Thyroid gland (tissue), 4 donors: ENCODE data around the gene IFIT5. TPM values are rescaled to one million over a fixed set of nuclear protein-coding genes. Genes with fewer than 3 reads are reported as not detected.
"Not testable (repeated sequence)": the region's sequence is repeated elsewhere in the genome, so short reads cannot be mapped to it uniquely, and the experiment has no call there.

Source experiments
- DNase-seq, 2 donors: peaks; one replicate each; pipeline ENCODE4 v3.0.0-alpha.2; 2019
- H3K27ac ChIP-seq, 3 donors: fragments of 200-600 bp; sonication (generic); 1 replicate in 2 of 3; 2 replicates in 1 of 3; pipeline ENCODE4 v1.5.1; 2016 to 2019; ENCODE audit warnings: mild to moderate bottlenecking in 1 of 3, moderate library complexity in 1 of 3
- H3K27me3 ChIP-seq: fragments of 200-600 bp; sonication (generic); one replicate; pipeline ENCODE4 v1.5.1; 2019
- H3K36me3 ChIP-seq, 2 donors: fragments of 200-600 bp; sonication (generic); one replicate each; pipeline ENCODE4 v1.5.1; 2016 to 2019
- H3K4me1 ChIP-seq, 2 donors: fragments of 200-600 bp; sonication (generic); one replicate each; pipeline ENCODE4 v1.5.1; 2017 to 2019
- H3K4me3 ChIP-seq, 3 donors: fragments of 200-600 bp; sonication (generic); replicated peaks in 1 of 3; 1 replicate in 2 of 3; 2 replicates in 1 of 3; pipeline ENCODE4 v1.5.1; 2016; ENCODE audit warnings: mild to moderate bottlenecking in 1 of 3
- H3K9me3 ChIP-seq: fragments of 200-600 bp; sonication (generic); one replicate; pipeline ENCODE4 v1.5.1; 2017
- CTCF ChIP-seq, 6 experiments: fragments of 200-600 bp in 3 of 6; fragments of 450-650 bp in 3 of 6; sonication (generic) in 3 of 6; IDR thresholded peaks; one replicate each; pipeline ENCODE4 v1.5.1; 2016 to 2019; ENCODE audit warnings: antibody characterized with exemption in 6 of 6, mild to moderate bottlenecking in 2 of 6, inconsistent platforms in 1 of 6, moderate library complexity in 1 of 6
- POLR2A ChIP-seq, 2 donors: fragments of 450-650 bp; IDR thresholded peaks; one replicate each; pipeline ENCODE4 v1.6.1; 2017; ENCODE audit warnings: antibody characterized with exemption in 2 of 2, mild to moderate bottlenecking in 2 of 2, moderate library complexity in 1 of 2
- WGBS, 2 donors: methylation state at CpG; one replicate each; pipeline ENCODE4 v1.1.5; 2017; 5-methylcytosine and 5-hydroxymethylcytosine counted together
- intact Hi-C: fragments of 100-400 bp; cut with DNase I; formaldehyde crosslinking; loops from one replicate; pipeline ENCODE4 v1.15.1; 2023
- total RNA-seq, 4 donors: library from RNA; depleted of rRNA; stranded (reverse); fragments of >200 nt; gene quantifications; one replicate each; pipeline ENCODE4 v1.2.3, GENCODE V29; 2016

Gene IFIT5
- total RNA-seq, 4 donors from 2014 or later: 13.7 to 23.0 (median 17.1) TPM

- no peak overlapping the region for H3K4me3 ChIP-seq
- no peaks in the 10 kb centered on the region for H3K36me3 ChIP-seq
- TF ChIP-seq CTCF (IDR thresholded peaks at IDR 0.05) (no peak), POLR2A (IDR thresholded peaks at IDR 0.05) (no peak)
- DNase-seq: no peak
- H3K9me3 ChIP-seq: no peaks in the 10 kb centered on the region
- 69 to 82% methylated on average over 2 of the region's 2 CpGs for WGBS, 2 donors
- intact Hi-C loops: no loop called here
- peaks cover 11 to 12% of the 10 kb centered on the region in 2 donors for H3K4me1 ChIP-seq
- no peaks in the 10 kb centered on the region for H3K27me3 ChIP-seq
- no peak overlapping the region for H3K27ac ChIP-seq
These were observed 25.6 kb upstream of the IFIT5 start for GRCh38 chr10:89388806-89389205.

- intact Hi-C loops: no loop called here
- no peak overlapping the region for H3K4me3 ChIP-seq
- no peak overlapping the region for H3K27ac ChIP-seq
- WGBS, 2 donors: 82 to 83% methylated on average over 1 of the region's 1 CpG
- TF ChIP-seq CTCF (IDR thresholded peaks at IDR 0.05): peak in 4 of 6 experiments; percentile 32 to 59 (median 46)
- no peak for TF ChIP-seq POLR2A (IDR thresholded peaks at IDR 0.05)
- peaks cover 15% of the 10 kb centered on the region in 2 donors for H3K4me1 ChIP-seq
- no peak for DNase-seq
- H3K36me3 ChIP-seq: no peaks in the 10 kb centered on the region
- no peaks in the 10 kb centered on the region for H3K9me3 ChIP-seq
- no peaks in the 10 kb centered on the region for H3K27me3 ChIP-seq
These were observed 25.1 kb upstream of the IFIT5 start for GRCh38 chr10:89389254-89389653.

- Histone ChIP-seq H3K4me1 (peaks cover 15 to 25% of the 10 kb centered on the region in 2 donors), H3K4me3 (no peak overlapping the region), H3K36me3 (no peaks in the 10 kb centered on the region), H3K9me3 (no peaks in the 10 kb centered on the region), H3K27me3 (no peaks in the 10 kb centered on the region), H3K27ac (no peak overlapping the region)
- 90 to 92% methylated on average over 5 of the region's 5 CpGs for WGBS, 2 donors
- intact Hi-C loops: no loop called here
- no peak for DNase-seq
- no peak for TF ChIP-seq CTCF (IDR thresholded peaks at IDR 0.05)
- no peak for TF ChIP-seq POLR2A (IDR thresholded peaks at IDR 0.05)
These were observed 23.7 kb upstream of the IFIT5 start for GRCh38 chr10:89390476-89391225.

GRCh38 chr10:89391226-89391576 lies 23.2 kb upstream of the IFIT5 start:
- DNase-seq, H3K27me3 ChIP-seq, H3K9me3 ChIP-seq, H3K36me3 ChIP-seq, H3K4me3 ChIP-seq, intact Hi-C loops: not testable (repeated sequence)
- 94% methylated on average over 4 of the region's 4 CpGs for WGBS, 2 donors
- peaks cover 15 to 25% of the 10 kb centered on the region in 2 donors for H3K4me1 ChIP-seq
- H3K27ac ChIP-seq: peak overlapping the region in 1 of 3 donors; percentile 82

- Histone ChIP-seq H3K4me3 (peak within 1 kb of the TSS; percentile 36 to 76 (median 59)), H3K4me1 (peaks cover 15 to 25% of the 10 kb centered on the region in 2 donors), H3K27ac (peak within 1 kb of the TSS; percentile 82 to 92 (median 86)), H3K27me3 (no peaks in the 10 kb centered on the region), H3K36me3 (no peaks in the 10 kb centered on the region), H3K9me3 (no peaks in the 10 kb centered on the region)
- 6 to 7% methylated on average over 8 of the region's 8 CpGs for WGBS, 2 donors
- peak; percentile 54 to 58 for DNase-seq
- intact Hi-C loops: no loop called here
- TF ChIP-seq POLR2A (IDR thresholded peaks at IDR 0.05): peak in 1 of 2 donors; percentile 53
- TF ChIP-seq CTCF (IDR thresholded peaks at IDR 0.05): no peak
These were observed 22.2 kb upstream of the IFIT5 start, which contains the start of gene IFIT1 for GRCh38 chr10:89391907-89392756. TSS of gene IFIT1 (plus strand) at chr10:89392623. CDS start at chr10:89392713, 90 bp downstream.
